Neural cell (in vitro differentiated cells): ENCODE results near the gene THAP8. TPM values are rescaled to one million over a fixed set of nuclear protein-coding genes. Genes with fewer than 3 reads are reported as not detected.

ENCODE experiments used
- H2AFZ ChIP-seq: fragments of 200-600, 300-800 bp; sonication (generic), shearing (Covaris generic); 2 replicates; pipeline ENCODE4 v1.6.0; 2014; ENCODE audit warnings: low read depth, mild to moderate bottlenecking, antibody characterized with exemption, low read length, moderate library complexity
- H3F3A ChIP-seq: fragments of 200-600 bp; shearing (Covaris generic); 2 replicates; pipeline ENCODE4 v1.6.1; 2016; ENCODE audit warnings: mild to moderate bottlenecking, moderate library complexity, mixed read lengths, antibody characterized with exemption, low read length; ENCODE audit not compliant: insufficient read depth, poor library complexity, severe bottlenecking
- H3K27ac ChIP-seq: fragments of 200-600, 300-800 bp; sonication (generic), shearing (Covaris generic); 2 replicates; pipeline ENCODE4 v1.5.1; 2014; ENCODE audit warnings: mild to moderate bottlenecking, low read length, moderate library complexity
- H3K27me3 ChIP-seq: fragments of 300-800, 200-600 bp; sonication (generic), shearing (Covaris generic); 2 replicates; pipeline ENCODE4 v1.6.0; 2014; ENCODE audit warnings: mild to moderate bottlenecking, low read depth, low read length, moderate library complexity; ENCODE audit not compliant: insufficient read depth
- H3K36me3 ChIP-seq: fragments of 300-800, 200-600 bp; sonication (generic), shearing (Covaris generic); 2 replicates; pipeline ENCODE4 v1.5.1; 2014; ENCODE audit warnings: mild to moderate bottlenecking, antibody characterized with exemption, low read length, moderate library complexity; ENCODE audit not compliant: insufficient read depth
- H3K4me2 ChIP-seq: fragments of 300-800, 200-600 bp; sonication (generic), shearing (Covaris generic); 2 replicates; pipeline ENCODE4 v1.6.0; 2014; ENCODE audit warnings: mild to moderate bottlenecking, low read length
- H3K4me3 ChIP-seq: fragments of 300-800, 200-600 bp; sonication (generic), shearing (Covaris generic); 2 replicates; pipeline ENCODE4 v1.5.1; 2014; ENCODE audit warnings: mild to moderate bottlenecking, low read length, moderate library complexity
- H3K79me2 ChIP-seq: fragments of 200-600 bp; shearing (Covaris generic); replicated peaks from 2 replicates; pipeline ENCODE4 v1.6.0; 2014; ENCODE audit warnings: mild to moderate bottlenecking, low read length, moderate library complexity; ENCODE audit not compliant: insufficient read depth
- H3K9ac ChIP-seq: fragments of 300-800, 200-600 bp; sonication (generic), shearing (Covaris generic); 2 replicates; pipeline ENCODE4 v1.6.1; 2016; ENCODE audit warnings: mild to moderate bottlenecking, low read length, mixed read lengths
- H3K9me2 ChIP-seq: fragments of 200-600 bp; shearing (Covaris generic); 2 replicates; pipeline ENCODE4 v1.6.1; 2016; ENCODE audit warnings: mild to moderate bottlenecking, low read length, mixed read lengths; ENCODE audit not compliant: insufficient read depth
- H3K9me3 ChIP-seq: fragments of 200-600, 300-800 bp; sonication (generic), shearing (Covaris generic); 2 replicates; pipeline ENCODE4 v1.6.1; 2016; ENCODE audit warnings: mild to moderate bottlenecking, mixed run types, low read length, moderate library complexity, mixed read lengths
- H4K20me1 ChIP-seq: fragments of 200-600 bp; shearing (Covaris generic); 2 replicates; pipeline ENCODE4 v1.6.1; 2016; ENCODE audit warnings: mild to moderate bottlenecking, mixed run types; ENCODE audit not compliant: insufficient read depth
- CTCF ChIP-seq: fragments of 450-650 bp; IDR thresholded peaks from 2 replicates; pipeline ENCODE4 v1.5.1; 2014; ENCODE audit warnings: antibody characterized with exemption, mild to moderate bottlenecking, moderate library complexity; ENCODE audit not compliant: poor library complexity, severe bottlenecking
- EP300 ChIP-seq: fragments of 450-650 bp; conservative IDR thresholded peaks from 2 replicates; pipeline ENCODE4 v1.6.1; 2014; ENCODE audit warnings: antibody characterized with exemption, mild to moderate bottlenecking, moderate library complexity; ENCODE audit not compliant: poor library complexity, severe bottlenecking
- EZH2 ChIP-seq: fragments of 200-600, 300-800 bp; shearing (Covaris generic), sonication (generic); IDR thresholded peaks from 2 replicates; pipeline ENCODE4 v1.6.1; 2014; ENCODE audit warnings: antibody characterized with exemption, low read length, borderline replicate concordance, mild to moderate bottlenecking; ENCODE audit not compliant: insufficient read depth, poor library complexity, severe bottlenecking
- MXI1 ChIP-seq: fragments of 450-650 bp; conservative IDR thresholded peaks from 2 replicates; pipeline ENCODE4 v1.6.1; 2014; ENCODE audit warnings: antibody characterized with exemption, mild to moderate bottlenecking; ENCODE audit not compliant: poor library complexity, severe bottlenecking
- POLR2AphosphoS5 ChIP-seq: IDR thresholded peaks from 2 replicates; pipeline ENCODE4 v1.6.1; 2012
- RAD21 ChIP-seq: fragments of 450-650 bp; conservative IDR thresholded peaks from 2 replicates; pipeline ENCODE4 v1.6.1; 2014; ENCODE audit warnings: antibody characterized with exemption, mild to moderate bottlenecking, moderate library complexity
- REST ChIP-seq: IDR thresholded peaks from 2 replicates; pipeline ENCODE4 v1.6.1; 2012; ENCODE audit warnings: borderline replicate concordance
- SMC3 ChIP-seq: fragments of 450-650 bp; conservative IDR thresholded peaks from 2 replicates; pipeline ENCODE4 v1.6.1; 2014; ENCODE audit warnings: antibody characterized with exemption, mild to moderate bottlenecking, moderate library complexity; ENCODE audit not compliant: poor library complexity
- TAF1 ChIP-seq: IDR thresholded peaks from 2 replicates; pipeline ENCODE4 v1.6.1; 2012; ENCODE audit warnings: low read depth
- polyA plus RNA-seq: library from polyadenylated mRNA; depleted of rRNA; stranded (reverse); fragments of >200 nt; gene quantifications from 2 replicates; pipeline ENCODE4 v1.2.3, GENCODE V29; 2014

The THAP8 gene
- polyA plus RNA-seq, 1 donor from 2014 or later, result 5.5 TPM

- H3K4me3 ChIP-seq, result no peak overlapping the region
- no peaks in the 10 kb centered on the region for H3K9me3 ChIP-seq
- no peak overlapping the region for H3K9ac ChIP-seq
- no peaks in the 10 kb centered on the region for H3K36me3 ChIP-seq
- TF ChIP-seq TAF1, result no peak
- no peak for TF ChIP-seq CTCF
- no peak for TF ChIP-seq SMC3
- no peak for TF ChIP-seq POLR2AphosphoS5
- TF ChIP-seq RAD21, result no peak
- no peak for TF ChIP-seq REST
- TF ChIP-seq MXI1, result no peak
- no peak for TF ChIP-seq EZH2
- TF ChIP-seq EP300, result no peak
- H3K9me2 ChIP-seq, result no peaks in the 10 kb centered on the region
- H3K79me2 ChIP-seq, result no peaks in the 10 kb centered on the region
- H3F3A ChIP-seq, result no peaks in the 10 kb centered on the region
- no peak overlapping the region for H3K4me2 ChIP-seq
- H3K27ac ChIP-seq, result no peak overlapping the region
- no peaks in the 10 kb centered on the region for H3K27me3 ChIP-seq
- no peaks in the 10 kb centered on the region for H4K20me1 ChIP-seq
- no peak overlapping the region for H2AFZ ChIP-seq
Observed at GRCh38 chr19:36067681-36068080, 13.6 kb upstream of the THAP8 start.

DNA sequence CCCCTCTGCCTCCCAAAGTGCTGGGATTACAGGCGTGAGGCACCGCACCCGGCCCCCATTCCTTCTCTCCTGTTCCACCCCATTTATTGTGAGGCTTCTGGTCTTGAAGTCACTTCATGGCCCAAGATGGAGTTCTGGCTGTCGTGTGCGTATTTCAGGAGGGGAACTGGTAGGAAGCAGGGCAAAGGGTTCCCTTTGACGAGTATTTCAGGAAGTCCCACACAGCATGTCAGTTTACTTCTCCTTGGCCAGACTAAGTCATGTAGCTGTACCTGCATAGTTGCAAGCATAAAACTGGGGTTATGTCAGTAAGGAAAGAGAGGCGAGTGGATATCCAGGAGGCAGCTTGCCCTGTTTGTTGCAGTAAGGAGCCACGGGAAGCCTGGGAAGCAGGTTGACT lies 10.7 kb upstream of the THAP8 start:
- Histone ChIP-seq H3K79me2 (no peaks in the 10 kb centered on the region), H4K20me1 (no peaks in the 10 kb centered on the region), H3K9me2 (no peaks in the 10 kb centered on the region), H3K9ac (no peak overlapping the region), H3K4me2 (no peak overlapping the region), H3K4me3 (no peak overlapping the region), H3K27ac (no peak overlapping the region), H2AFZ (no peak overlapping the region), H3K27me3 (no peaks in the 10 kb centered on the region), H3K9me3 (no peaks in the 10 kb centered on the region), H3F3A (no peaks in the 10 kb centered on the region), H3K36me3 (no peaks in the 10 kb centered on the region)
- TF ChIP-seq MXI1, result no peak
- TF ChIP-seq RAD21, result no peak
- no peak for TF ChIP-seq SMC3
- no peak for TF ChIP-seq POLR2AphosphoS5
- TF ChIP-seq CTCF, result no peak
- TF ChIP-seq EZH2, result no peak
- no peak for TF ChIP-seq REST
- TF ChIP-seq TAF1, result no peak
- TF ChIP-seq EP300, result no peak
